Neural progenitor cell (in vitro differentiated cells): Measurements from ENCODE around the gene ZNF148. TPM values are rescaled to one million over a fixed set of nuclear protein-coding genes. Genes with fewer than 3 reads are reported as not detected.

Source experiments
- DNase-seq: peaks from one replicate; pipeline ENCODE4 v3.0.0-alpha.2; 2016; ENCODE audit warnings: low spot score
- H2AFZ ChIP-seq: fragments of 200-600 bp; sonication (generic); replicated peaks from 2 replicates; pipeline ENCODE4 v1.6.1; 2016; ENCODE audit warnings: antibody characterized with exemption
- H3F3A ChIP-seq: fragments of 200-600 bp; sonication (generic); 2 replicates; pipeline ENCODE4 v1.6.1; 2016; ENCODE audit warnings: antibody characterized with exemption, low read depth
- H3K27ac ChIP-seq: fragments of 200-600 bp; sonication (generic); 2 replicates; pipeline ENCODE4 v1.5.1; 2016; ENCODE audit warnings: mild to moderate bottlenecking
- H3K27me3 ChIP-seq: fragments of 200-600 bp; sonication (generic); 2 replicates; pipeline ENCODE4 v1.6.1; 2016; ENCODE audit warnings: mild to moderate bottlenecking, moderate library complexity
- H3K36me3 ChIP-seq: fragments of 200-600 bp; sonication (generic); 2 replicates; pipeline ENCODE4 v1.5.1; 2016
- H3K4me1 ChIP-seq: fragments of 200-600 bp; sonication (generic); 2 replicates; pipeline ENCODE4 v1.6.1; 2016; ENCODE audit warnings: mixed run types
- H3K4me2 ChIP-seq: fragments of 200-600 bp; sonication (generic); 2 replicates; pipeline ENCODE4 v1.6.1; 2016
- H3K4me3 ChIP-seq: fragments of 200-600 bp; sonication (generic); 2 replicates; pipeline ENCODE4 v1.5.1; 2016
- H3K79me2 ChIP-seq: fragments of 200-600 bp; sonication (generic); 2 replicates; pipeline ENCODE4 v1.6.1; 2016; ENCODE audit warnings: low read depth
- H3K9ac ChIP-seq: fragments of 200-600 bp; sonication (generic); 2 replicates; pipeline ENCODE4 v1.6.1; 2016
- H3K9me3 ChIP-seq: fragments of 200-600 bp; sonication (generic); 2 replicates; pipeline ENCODE4 v1.5.1; 2016; ENCODE audit warnings: low read depth
- H4K20me1 ChIP-seq: fragments of 200-600 bp; sonication (generic); 2 replicates; pipeline ENCODE4 v1.6.1; 2016; ENCODE audit warnings: low read depth
- H3K27ac Mint-ChIP-seq: 3 replicates; pipeline ENCODE4 v1.8.0; 2021; ENCODE audit warnings: mixed read lengths
- H3K27me3 Mint-ChIP-seq: 2 replicates; pipeline ENCODE4 v1.8.0; 2022; ENCODE audit warnings: low read depth, mild to moderate bottlenecking, inconsistent platforms, moderate library complexity, mixed read lengths; ENCODE audit not compliant: insufficient read depth
- H3K36me3 Mint-ChIP-seq: 3 replicates; pipeline ENCODE4 v1.8.0; 2021; ENCODE audit warnings: mixed read lengths
- H3K4me1 Mint-ChIP-seq: 3 replicates; pipeline ENCODE4 v1.8.0; 2021; ENCODE audit warnings: mixed read lengths
- H3K4me3 Mint-ChIP-seq: 3 replicates; pipeline ENCODE4 v1.8.0; 2021; ENCODE audit warnings: mild to moderate bottlenecking, moderate library complexity, mixed read lengths
- H3K9me3 Mint-ChIP-seq: 3 replicates; pipeline ENCODE4 v1.8.0; 2020; ENCODE audit warnings: mixed read lengths
- CTCF ChIP-seq: fragments of 200-600 bp; sonication (generic); IDR thresholded peaks from 2 replicates; pipeline ENCODE4 v1.5.1; 2017; ENCODE audit warnings: antibody characterized with exemption, mild to moderate bottlenecking
- EZH2 ChIP-seq: fragments of 200-600 bp; sonication (generic); IDR thresholded peaks from 2 replicates; pipeline ENCODE4 v1.6.1; 2017; ENCODE audit warnings: antibody characterized with exemption, mild to moderate bottlenecking, moderate library complexity
- EZH2phosphoT487 ChIP-seq: fragments of 200-600 bp; sonication (generic); IDR thresholded peaks from 2 replicates; pipeline ENCODE4 v1.6.1; 2017; ENCODE audit warnings: antibody characterized with exemption
- total RNA-seq: library from RNA; depleted of rRNA; stranded (reverse); fragments of >200 nt; gene quantifications from 2 replicates; pipeline ENCODE4 v1.2.3, GENCODE V29; 2015; ENCODE audit warnings: low replicate concordance

Gene ZNF148
- total RNA-seq, 1 donor from 2014 or later: 37.1 TPM

GRCh38 chr3:125351152-125351551 is 24.0 kb downstream of the ZNF148 start:
- H3K4me1 Mint-ChIP-seq: no peaks in the 10 kb centered on the region

GRCh38 chr3:125350597-125350996 is 24.5 kb downstream of the ZNF148 start:
- TF ChIP-seq EZH2 (no peak), CTCF (no peak), EZH2phosphoT487 (no peak)
- no peaks in the 10 kb centered on the region for H3K27me3 ChIP-seq
- peaks cover under 1% of the 10 kb centered on the region for H3K9me3 ChIP-seq
- no peak overlapping the region for H3K27ac Mint-ChIP-seq
- no peak overlapping the region for H3K9ac ChIP-seq
- H3K36me3 ChIP-seq: no peaks in the 10 kb centered on the region
- no peak overlapping the region for H3K4me3 Mint-ChIP-seq
- no peaks in the 10 kb centered on the region for H3K27me3 Mint-ChIP-seq
- no peak overlapping the region for H3K4me2 ChIP-seq
- H3K4me1 ChIP-seq: no peaks in the 10 kb centered on the region
- DNase-seq: no peak
- peaks cover 50% of the 10 kb centered on the region for H3K36me3 Mint-ChIP-seq
- peaks cover 55% of the 10 kb centered on the region for H3K9me3 Mint-ChIP-seq
- H2AFZ ChIP-seq: no peak overlapping the region
- H3F3A ChIP-seq: no peaks in the 10 kb centered on the region
- peaks cover 16% of the 10 kb centered on the region for H4K20me1 ChIP-seq
- no peaks in the 10 kb centered on the region for H3K4me1 Mint-ChIP-seq
- no peak overlapping the region for H3K27ac ChIP-seq
- no peak overlapping the region for H3K4me3 ChIP-seq
- peaks cover 100% of the 10 kb centered on the region for H3K79me2 ChIP-seq

More at GRCh38 chr3:125351152-125351551, 24.0 kb downstream of the ZNF148 start:
- Mint-ChIP-seq H3K4me3 (no peak overlapping the region), H3K9me3 (peaks cover 50% of the 10 kb centered on the region), H3K27ac (no peak overlapping the region), H3K36me3 (peaks cover 46% of the 10 kb centered on the region), H3K27me3 (no peaks in the 10 kb centered on the region)
- peaks cover 4% of the 10 kb centered on the region for H3F3A ChIP-seq
- peaks cover 4% of the 10 kb centered on the region for H3K4me1 ChIP-seq
- H3K79me2 ChIP-seq: peaks cover 100% of the 10 kb centered on the region
- DNase-seq: no peak
- TF ChIP-seq CTCF (no peak), EZH2 (no peak), EZH2phosphoT487 (no peak)
- peaks cover 19% of the 10 kb centered on the region for H4K20me1 ChIP-seq
- no peaks in the 10 kb centered on the region for H3K36me3 ChIP-seq
- no peaks in the 10 kb centered on the region for H3K27me3 ChIP-seq
- no peak overlapping the region for H3K4me3 ChIP-seq
- no peak overlapping the region for H3K9ac ChIP-seq
- H3K27ac ChIP-seq: no peak overlapping the region
- no peak overlapping the region for H3K4me2 ChIP-seq
- no peaks in the 10 kb centered on the region for H3K9me3 ChIP-seq
- H2AFZ ChIP-seq: no peak overlapping the region

- Histone ChIP-seq H4K20me1 (peaks cover 10% of the 10 kb centered on the region), H3K9ac (no peak overlapping the region), H3K4me2 (no peak overlapping the region), H3F3A (no peaks in the 10 kb centered on the region), H3K79me2 (peaks cover 100% of the 10 kb centered on the region), H3K4me3 (no peak overlapping the region), H3K36me3 (no peaks in the 10 kb centered on the region), H3K4me1 (no peaks in the 10 kb centered on the region), H3K27ac (no peak overlapping the region), H2AFZ (no peak overlapping the region), H3K9me3 (peaks cover 5% of the 10 kb centered on the region), H3K27me3 (no peaks in the 10 kb centered on the region)
- Mint-ChIP-seq H3K9me3 (peaks cover 61% of the 10 kb centered on the region), H3K4me3 (no peak overlapping the region), H3K27ac (no peak overlapping the region), H3K4me1 (no peaks in the 10 kb centered on the region), H3K27me3 (no peaks in the 10 kb centered on the region), H3K36me3 (peaks cover 53% of the 10 kb centered on the region)
- no peak for TF ChIP-seq EZH2
- no peak for TF ChIP-seq EZH2phosphoT487
- TF ChIP-seq CTCF: no peak
- no peak for DNase-seq
Observed at GRCh38 chr3:125349556-125350165, 25.5 kb downstream of the ZNF148 start.
